Measurements from ENCODE around the gene KRTCAP3.
"Not testable (repeated sequence)": the region's sequence is repeated elsewhere in the genome, so short reads cannot be mapped to it uniquely, and the experiment has no call there.

The KRTCAP3 gene, protein sequence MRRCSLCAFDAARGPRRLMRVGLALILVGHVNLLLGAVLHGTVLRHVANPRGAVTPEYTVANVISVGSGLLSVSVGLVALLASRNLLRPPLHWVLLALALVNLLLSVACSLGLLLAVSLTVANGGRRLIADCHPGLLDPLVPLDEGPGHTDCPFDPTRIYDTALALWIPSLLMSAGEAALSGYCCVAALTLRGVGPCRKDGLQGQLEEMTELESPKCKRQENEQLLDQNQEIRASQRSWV

DNA sequence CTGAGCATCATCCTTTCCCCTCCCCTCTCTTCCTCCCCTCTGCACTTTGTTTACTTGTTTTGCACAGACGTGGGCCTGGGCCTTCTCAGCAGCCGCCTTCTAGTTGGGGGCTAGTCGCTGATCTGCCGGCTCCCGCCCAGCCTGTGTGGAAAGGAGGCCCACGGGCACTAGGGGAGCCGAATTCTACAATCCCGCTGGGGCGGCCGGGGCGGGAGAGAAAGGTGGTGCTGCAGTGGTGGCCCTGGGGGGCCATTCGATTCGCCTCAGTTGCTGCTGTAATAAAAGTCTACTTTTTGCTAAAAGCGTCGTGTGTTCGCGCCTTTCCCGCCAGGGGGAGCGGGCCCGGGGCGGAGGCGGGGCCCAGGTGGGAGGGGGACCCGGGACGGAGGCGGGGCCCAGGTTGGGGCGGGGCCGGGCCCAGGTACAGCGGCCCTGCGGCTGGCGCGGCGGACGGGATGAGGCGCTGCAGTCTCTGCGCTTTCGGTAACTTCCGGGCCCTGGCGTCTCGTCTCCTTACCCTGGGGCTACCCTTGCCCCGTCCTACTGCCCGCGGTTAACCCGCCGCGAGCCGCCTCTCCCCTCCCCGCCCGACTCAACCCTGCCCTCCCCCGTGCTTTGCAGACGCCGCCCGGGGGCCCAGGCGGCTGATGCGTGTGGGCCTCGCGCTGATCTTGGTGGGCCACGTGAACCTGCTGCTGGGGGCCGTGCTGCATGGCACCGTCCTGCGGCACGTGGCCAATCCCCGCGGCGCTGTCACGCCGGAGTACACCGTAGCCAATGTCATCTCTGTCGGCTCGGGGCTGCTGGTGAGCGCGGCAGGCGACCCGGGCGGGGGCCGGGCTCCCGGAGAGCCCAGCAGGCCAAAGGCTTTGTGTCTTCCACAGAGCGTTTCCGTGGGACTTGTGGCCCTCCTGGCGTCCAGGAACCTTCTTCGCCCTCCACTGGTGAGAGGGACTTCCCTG lies at the start of gene KRTCAP3:
Gene KRTCAP3 (plus strand): TSS at position 424 of the 962 bp plus-strand sequence. CDS start 32 bp downstream, at position 456.
- peak in 1 of 2 donors; percentile 7 for DNase-seq (ENCODE audit: low read depth in 2 of 2)

DNA sequence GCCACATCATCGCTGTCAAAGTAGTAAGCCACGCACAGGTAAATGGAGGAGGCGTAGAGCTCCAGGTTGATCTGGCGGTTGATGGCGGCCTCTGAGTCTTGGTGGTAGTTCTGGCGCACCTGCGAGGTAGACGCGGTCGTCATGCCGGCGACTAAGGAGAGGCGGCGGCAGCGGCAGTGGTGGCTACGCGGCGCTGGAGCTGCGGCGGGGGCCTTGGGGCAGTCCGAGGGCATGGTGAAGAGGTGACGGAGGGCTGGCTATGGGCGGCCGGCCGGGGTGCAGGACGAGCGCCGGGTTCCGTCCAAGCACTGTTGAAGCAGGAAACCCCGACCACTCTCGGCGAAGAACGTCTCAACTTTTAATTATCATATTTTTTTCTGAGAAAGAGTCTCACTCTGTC lies 49.0 kb upstream of the KRTCAP3 start:
- no peak for DNase-seq (ENCODE audit: low read depth in 2 of 2)

DNA sequence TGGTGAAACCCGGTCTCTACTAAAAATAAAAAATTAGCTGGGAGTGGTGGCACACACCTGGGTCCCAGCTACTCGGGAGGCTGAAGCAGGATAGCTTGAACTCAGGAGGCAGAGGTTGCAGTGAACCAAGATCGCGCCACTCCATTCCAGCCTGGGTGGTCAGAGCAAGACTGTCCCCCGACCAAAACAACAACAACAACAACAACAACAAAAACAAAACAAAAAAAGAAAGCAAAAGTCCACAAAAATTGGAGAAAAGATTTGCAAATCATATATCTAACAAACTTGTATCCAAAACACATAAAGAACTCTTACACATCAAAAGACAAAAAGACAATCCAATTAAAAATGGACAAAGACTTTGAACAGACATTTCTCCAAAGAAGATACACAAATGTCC lies 43.2 kb upstream of the KRTCAP3 start:
- DNase-seq (ENCODE audit: low read depth in 2 of 2): no peak

DNA sequence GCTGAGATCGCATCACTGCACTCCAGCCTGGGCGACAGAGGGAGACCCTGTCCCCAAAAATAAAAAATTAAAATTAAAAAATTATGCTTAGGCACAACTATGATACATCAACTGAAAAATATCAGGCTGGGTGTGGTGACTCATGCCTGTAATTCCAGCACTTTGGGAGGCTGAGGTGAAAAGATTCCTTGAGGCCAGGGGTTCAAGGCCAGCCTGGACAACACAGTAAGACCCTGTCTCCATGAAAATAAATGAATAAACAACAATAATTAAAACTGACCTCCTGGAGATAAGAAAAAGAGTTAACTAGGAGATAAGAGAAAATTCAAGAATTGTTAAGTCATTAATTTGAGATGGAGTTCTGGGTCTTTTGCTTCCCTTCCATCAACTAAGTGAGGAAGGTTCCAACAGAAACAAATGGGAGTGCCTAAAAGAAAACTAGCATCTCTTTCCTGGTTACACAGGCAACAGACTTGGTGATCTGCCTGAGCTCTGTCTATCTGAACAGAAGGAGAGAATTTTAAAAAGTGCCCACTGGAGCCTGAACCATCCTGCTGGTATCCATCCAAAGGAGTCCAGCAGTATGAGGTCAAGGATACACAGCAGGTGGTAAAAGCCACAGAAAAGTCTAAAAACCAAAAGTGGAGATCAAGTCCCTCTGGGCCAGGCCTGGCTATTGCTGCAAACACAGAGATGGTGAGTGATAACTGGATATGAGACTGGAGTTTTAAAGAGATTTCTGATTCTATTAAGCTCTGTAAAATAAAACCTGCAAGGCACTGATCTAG lies 41.6 kb upstream of the KRTCAP3 start:
- DNase-seq (ENCODE audit: low read depth in 2 of 2): no peak

DNA sequence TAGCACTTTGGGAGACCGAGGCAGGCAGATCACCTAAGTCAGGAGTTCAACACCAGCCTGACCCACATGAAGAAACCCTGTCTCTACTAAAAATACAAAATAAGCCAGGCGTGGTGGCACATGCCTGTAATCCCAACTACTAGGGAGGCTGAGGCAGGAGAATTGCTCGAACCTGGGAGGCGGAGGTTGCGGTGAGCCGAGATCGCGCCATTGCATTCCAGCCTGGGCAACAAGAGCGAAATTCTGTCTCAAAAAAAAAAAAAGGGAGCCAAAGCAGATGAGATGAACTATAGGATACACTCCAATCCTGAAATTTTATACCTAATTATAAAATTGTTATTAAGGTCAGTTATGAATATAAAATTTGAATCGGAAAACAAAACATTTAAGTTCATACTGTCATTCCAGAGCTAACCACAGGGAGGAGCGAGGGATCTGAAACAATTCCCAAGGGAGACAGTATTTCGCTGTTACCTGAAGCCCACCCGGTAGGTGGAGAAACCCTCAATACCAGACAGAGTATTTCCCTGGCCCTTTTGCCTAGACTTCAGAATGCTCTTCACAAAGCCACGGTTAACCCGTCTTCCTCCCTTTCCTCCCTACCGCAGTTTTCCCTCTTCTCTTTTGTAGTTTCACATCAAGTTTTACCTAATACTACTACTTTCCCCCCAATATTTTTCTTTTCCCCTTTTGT lies 34.2 kb upstream of the KRTCAP3 start:
- DNase-seq (ENCODE audit: low read depth in 2 of 2): no peak

DNA sequence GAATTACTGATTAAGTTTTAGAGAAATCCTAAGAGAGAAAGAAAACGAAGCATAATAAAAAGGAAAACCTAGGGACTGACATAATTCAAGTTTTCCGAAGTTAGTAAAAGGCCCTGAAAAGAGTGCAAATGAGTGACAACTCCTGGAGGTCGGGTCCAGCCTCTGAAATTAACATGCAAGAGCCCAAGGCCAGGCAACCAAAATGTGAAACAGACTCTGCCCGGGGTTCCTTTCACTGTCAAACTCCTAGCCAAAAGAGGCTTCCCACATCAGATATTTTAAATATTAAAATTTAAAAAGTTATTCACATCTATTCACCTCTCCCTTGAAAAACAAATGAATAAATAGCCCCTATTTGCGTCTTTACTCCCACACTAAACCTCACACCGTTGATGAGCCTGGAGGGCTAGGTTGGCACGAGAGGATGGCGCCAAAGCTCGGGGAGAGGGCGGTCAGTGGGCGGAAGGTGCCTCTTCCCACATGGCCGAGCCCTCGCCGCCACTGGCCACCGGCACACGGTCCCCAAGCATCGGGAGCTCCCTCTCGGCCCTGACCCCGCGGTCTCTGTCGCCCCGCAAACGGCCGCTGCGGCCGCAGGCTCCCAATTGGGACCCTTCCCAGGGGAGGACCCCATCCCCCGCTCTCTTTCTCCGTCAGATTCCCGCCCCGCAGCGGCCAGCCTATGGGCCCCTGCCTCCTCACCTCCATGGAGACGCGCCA lies 33.4 kb upstream of the KRTCAP3 start:
- no peak for DNase-seq (ENCODE audit: low read depth in 2 of 2)

DNA sequence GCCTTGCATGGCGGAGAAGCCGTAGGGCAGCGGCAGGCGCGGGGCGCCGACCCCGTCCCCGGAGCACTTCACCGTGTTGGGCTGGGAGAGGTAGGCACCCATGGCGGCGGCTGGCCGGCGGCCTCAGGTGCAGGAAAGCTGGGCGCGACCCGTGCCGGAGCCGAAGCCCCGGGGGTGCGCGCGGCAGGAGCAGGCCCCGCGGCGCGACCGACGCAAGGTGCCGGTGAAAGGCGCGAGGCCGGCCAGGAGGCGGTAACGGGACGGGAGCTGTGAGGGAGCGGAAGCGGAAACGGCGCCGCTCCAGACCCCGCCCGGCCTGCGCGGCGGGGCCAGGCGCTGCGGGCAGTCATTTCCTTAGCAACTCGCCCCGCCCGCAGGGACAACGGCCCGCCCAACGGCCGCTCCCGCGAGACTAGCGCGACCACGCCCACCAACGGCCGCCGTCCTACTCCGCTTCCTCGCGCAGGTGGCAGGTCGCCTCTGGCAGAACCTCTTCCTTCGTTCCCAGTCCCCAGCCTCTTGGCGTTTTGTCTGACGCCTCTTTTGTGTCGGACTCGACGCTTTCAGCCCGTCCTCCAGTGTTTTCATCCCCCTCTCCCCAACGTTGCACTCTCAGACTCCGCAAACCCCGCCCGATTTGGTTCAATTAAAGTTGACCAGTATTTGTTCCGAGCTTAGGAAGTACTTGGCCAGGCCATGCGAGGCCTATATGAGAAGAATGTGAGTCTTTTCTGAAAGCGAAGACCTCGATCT lies 32.7 kb upstream of the KRTCAP3 start, which contains the start of gene PPM1G:
Gene PPM1G (minus strand): TSS at position 271 of the 753 bp plus-strand sequence. CDS start 169 bp downstream, at position 102.
- DNase-seq (ENCODE audit: low read depth in 2 of 2): peak; percentile 91 to 92

DNA sequence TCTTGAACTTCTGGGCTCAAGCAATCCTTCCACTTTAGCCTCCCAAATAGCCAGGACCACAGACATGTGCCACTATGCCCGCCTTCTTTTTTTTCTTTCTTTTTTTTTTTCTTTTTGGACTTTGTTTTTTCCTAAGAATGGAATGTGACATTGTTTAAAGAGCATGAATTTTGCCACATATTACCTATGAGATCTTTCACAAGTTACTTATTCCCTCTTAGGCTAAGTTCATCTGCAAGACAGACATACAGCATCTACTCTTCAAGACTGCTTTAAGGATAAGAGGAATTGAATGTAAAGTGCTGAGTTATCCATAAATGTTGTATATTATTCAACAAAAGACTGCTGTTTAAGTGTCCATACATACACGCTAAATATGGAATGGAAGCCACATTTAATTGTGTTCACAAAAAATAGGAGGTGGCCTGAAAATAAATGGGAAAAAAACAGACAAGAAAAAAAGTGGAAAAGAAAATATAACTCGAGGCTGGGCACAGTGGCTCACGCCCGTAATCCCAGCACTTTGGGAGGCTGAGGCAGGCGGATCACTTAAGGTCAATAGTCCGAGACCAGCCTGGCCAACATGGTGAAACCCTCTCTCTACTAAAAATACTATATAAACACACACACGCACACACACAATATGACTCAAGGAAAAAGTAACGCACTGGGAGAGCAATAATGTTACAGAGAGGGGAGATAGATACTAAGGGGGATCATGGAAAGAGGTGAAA lies 29.6 kb upstream of the KRTCAP3 start:
- DNase-seq (ENCODE audit: low read depth in 2 of 2): no peak

DNA sequence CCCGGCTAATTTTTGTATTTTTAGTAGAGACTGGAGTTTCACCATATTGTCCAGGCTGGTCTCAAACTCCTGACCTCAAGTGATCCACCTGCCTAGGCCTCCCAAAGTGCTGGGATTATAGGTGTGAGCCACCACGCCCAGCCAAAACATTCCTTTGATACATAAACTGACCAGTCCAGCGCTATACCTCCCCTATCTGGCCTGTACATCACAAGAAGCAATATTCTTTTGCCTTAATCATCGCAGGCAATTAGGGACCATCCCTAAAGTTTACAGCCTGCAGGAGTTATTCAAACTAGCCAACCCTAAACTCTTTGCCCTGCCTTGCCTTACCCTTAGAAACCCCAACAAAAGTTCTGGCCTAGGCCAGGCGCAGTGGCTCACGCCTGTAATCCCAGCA lies 26.0 kb upstream of the KRTCAP3 start:
- no peak for DNase-seq (ENCODE audit: low read depth in 2 of 2)

DNA sequence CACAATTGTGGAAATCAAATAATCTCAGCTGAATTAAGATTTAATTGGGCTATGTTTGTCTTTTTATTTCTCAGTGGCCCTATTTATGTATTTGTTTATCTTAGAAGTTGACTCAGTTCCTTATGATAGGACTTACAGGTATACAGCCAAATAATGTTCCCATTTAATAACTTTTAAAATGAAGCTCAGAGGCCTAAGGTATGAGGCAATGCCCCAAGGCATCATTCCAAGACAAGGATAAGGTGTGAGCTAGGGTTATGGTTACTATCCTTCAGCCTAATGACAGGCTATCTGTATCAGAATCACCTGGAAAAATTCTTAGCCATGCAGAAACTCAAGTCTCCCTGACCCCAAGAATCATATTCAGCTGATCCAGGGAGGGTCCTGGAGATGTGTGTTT lies 21.2 kb upstream of the KRTCAP3 start:
- no peak for DNase-seq (ENCODE audit: low read depth in 2 of 2)

DNA sequence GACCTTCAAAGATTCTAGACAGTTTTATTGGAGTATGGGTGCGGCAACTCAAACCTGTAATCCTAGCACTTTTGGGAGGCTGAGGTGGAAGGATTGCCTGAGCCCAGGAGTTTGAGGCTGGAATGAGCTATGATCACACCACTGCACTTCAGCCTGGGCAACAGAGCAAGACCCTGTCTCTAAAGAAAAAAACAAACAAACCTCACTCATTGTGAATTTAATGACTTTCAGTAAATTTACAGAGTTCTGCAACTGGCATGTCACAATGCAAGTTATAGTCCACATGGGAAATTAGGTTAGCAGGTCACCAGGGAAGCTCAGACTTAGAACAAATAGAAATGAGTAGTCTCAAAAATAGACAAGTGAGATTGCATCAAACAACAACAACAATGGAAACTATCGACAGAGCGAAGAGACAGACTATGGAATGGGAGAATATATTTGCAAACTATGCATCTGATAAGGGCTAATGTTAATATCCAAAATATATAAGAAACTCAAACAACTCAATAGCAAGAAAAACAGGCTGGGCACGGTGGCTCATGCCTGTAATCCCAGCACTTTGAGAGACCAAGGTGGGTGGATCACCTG lies 20.4 kb upstream of the KRTCAP3 start:
- no peak for DNase-seq (ENCODE audit: low read depth in 2 of 2)

DNA sequence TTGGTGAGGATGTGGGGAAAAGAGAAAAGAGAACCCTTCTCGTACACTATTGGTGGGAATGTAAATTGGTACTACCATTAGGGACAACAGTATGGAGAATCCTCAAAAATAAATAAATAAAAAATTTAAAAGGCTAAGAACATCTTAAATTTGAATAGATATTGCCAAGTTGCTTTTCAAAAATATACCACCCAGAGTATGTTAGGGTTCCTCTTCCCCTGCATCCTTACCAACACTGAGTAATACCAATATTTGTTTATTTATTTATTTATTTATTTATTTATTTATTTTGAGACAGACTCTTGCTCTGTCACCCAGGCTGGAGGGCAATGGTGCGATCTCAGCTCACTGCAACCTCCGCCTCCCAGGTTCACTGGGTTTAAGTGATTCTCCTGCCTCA lies 19.2 kb upstream of the KRTCAP3 start:
- DNase-seq (ENCODE audit: low read depth in 2 of 2): no peak

DNA sequence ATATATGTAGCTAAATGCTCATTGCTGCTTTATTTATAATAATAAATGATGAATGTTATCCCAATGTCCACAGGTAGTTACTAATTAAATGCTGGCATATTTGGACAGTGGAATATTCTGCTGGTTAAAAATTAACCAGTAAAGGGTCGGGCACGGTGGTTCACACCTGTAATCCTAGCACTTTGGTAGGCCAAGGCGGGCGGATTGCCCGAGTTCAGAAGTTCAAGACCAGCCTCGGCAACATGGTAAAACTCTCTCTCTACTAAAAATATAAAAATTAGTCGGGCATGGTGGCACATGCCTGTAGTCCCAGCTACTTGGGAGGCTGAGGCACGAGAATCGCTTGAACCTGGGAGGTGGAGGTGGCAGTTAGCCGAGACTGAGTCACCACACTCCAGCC lies 17.1 kb upstream of the KRTCAP3 start:
- not testable (repeated sequence) for DNase-seq (ENCODE audit: low read depth in 2 of 2)

DNA sequence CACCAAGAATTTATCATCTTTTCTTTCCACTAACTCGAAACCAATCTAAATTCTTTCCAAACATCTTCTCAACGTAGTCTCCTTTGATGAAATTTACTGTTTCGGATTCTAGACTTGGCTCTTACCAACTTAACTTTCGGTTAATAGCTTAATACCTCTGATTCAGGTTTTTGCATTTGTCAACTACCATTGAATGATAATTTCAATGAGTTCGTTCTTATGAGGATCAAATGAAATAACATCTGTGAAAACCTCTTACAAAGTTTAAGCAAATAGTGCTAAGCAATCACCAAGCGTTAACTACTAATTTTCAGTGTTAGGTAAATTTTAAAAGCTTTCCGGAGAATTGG lies 14.3 kb upstream of the KRTCAP3 start:
- no peak for DNase-seq (ENCODE audit: low read depth in 2 of 2)

DNA sequence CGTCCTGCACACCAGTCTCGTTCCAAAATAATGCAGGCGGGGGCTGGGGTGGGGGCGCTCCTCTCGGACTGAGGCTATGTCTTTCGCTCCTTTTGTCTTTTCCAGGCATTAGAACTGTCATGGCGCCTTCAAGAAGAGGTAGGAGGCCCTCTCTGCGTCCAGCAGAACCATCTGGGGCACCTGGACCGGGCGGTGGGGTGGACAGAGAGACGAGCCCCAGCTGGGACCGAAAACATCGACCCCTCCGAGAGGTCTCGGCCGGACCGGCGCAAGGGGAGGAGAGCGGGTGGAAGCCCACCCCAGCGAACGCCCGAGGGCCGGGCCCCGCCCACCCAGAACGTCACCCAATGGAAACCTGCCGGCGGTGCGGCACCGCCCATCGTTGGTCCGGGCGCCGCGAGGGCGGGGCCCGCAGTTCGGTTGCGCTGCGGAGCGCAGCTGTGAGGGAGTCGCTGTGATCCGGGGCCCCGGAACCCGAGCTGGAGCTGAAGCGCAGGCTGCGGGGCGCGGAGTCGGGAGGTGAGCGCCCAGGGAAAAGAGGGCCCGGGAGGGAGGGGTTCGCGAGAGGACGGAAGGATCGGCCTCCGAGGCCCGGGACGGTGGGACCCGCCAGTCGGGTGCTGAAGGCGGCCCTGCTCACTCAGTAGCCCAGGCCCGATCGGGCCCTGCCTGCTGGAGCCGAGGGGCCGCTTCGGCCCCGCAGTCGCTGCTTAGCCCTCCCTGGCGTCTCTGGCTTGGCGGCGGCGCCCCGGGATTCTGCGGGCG lies 13.8 kb upstream of the KRTCAP3 start, which contains the start of gene NRBP1:
Gene NRBP1 (plus strand): TSS at position 419 of the 765 bp plus-strand sequence. CDS start 4,643 bp downstream, outside the sequence.
- DNase-seq (ENCODE audit: low read depth in 2 of 2): peak; percentile 79 to 82

DNA sequence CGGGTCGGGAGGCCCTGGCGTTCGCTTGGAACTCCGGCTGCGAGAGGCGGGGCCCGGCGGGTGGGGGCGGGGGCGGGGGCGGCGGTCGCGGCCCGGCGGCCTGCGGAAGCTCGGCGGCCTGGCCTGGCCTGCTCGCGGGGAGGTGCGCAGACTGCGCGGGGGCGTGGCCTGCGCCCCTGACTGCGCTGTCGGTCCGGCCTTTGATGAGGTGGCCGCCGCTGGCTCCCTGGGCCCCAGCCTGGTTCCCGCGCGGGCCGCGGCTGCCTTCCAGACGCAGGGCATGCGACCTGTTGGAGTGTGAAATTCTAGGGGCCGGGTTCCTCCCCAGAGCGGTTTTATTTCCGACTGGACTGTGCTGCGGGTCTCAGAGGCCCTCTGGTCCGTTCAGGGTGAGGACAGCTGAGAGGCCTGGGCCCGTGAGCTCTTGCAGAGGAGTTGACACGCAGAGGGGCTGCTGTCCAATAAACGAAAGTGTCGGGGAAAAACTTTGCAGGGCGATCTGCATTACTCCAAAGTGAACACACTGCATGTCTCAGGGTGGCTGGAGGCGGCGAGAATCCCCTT lies 13.1 kb upstream of the KRTCAP3 start:
- peak; percentile 44 to 53 for DNase-seq (ENCODE audit: low read depth in 2 of 2)

DNA sequence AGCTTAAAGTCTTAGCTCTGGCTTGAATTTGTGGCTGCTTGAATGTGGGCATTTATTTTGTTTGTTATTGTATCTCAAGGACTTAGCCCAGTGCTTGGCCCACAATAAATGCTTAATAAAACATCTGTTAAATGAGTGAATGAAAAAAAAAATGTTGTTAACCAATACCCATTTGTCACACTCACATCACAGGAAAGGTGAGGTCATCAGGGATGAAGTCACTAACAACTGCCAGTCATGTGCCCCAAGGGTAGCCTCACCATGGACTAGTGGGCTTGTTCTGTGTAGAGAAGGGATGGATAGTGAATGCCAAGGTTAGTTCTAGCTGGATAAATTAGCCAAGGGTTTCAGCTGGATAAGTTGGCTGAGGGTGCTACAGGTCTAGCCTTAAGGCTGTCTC lies 10.8 kb upstream of the KRTCAP3 start:
- no peak for DNase-seq (ENCODE audit: low read depth in 2 of 2)

DNA sequence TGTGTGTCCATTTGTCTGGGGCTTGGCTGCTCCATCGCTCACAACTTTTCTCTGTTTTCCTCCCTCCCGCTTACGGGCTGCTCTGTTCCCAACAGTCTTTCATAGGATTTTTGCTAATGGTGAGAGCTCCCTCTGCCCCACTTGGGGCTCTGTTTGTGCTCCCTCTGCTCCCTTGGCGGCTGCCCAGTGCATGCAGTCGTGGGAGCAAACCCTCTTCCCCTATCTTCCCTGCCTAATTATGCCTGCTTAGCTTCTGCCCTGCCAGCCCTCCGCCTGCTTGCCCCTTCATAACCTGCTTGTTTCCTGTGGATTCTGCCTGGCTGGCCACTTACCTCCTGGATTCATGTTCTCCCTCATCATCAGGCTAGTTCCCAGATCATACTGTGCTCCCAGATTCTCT lies 6.6 kb upstream of the KRTCAP3 start:
- DNase-seq (ENCODE audit: low read depth in 2 of 2): no peak
